ENCODE results near the gene ABHD5.

Gene ABHD5

DNA sequence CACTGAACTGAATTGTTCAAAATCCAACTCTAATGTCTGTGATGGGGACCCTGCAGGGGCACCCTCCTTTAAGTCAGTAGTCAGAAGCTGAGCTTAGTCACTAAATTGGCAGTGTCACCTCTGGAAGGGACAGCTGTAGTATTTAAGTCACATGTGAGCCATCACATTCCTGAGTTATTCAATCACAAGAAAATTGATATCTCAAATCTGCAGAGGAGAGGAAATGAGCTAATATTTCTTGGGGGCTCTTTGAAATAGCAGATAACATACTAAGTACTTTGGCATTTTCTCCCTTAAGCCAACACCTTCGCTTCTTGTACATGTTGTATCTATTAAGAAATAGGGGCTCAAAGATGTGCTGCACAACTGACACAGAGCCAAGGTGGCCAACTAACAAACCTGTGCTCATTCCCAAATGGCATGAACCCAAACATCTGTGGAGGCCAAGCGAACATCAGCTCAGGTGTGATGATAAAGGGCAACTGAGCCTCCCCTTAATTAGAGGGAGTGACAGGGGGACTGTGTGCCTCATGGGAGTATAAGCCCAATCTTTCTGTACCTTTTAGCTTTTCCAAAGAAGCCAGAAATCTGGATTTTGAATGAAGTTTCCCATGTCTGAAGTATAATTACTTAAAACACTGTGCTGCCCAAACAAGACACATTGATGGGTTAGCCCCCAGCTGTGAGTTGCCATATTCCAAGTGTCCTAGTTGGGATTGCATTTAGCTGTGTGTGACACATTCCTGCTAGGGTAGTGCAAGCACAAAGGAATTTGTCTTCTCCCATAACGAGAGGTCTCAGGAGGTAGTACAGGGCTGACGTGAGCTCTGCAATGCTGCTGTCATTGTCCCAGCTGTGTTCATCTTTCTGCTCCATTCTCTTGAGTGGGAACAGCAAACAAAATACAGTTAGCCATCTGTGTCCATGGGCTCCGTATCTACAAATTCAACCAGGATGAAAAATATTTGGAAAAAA lies 63.3 kb downstream of the ABHD5 start:
- Histone ChIP-seq H3K4me3 (no peak overlapping the region), H3K9me3 (ENCODE audit: low read depth, low read length) (no peaks in the 10 kb centered on the region), H3K9ac (ENCODE audit: insufficient read length) (no peak overlapping the region), H3K27ac (no peak overlapping the region), H3K36me3 (ENCODE audit: insufficient read depth, low read length) (no peaks in the 10 kb centered on the region)
- TF ChIP-seq POLR2AphosphoS5 (IDR thresholded peaks at IDR 0.05; ENCODE audit: borderline replicate concordance, low read depth, low read length) (no peak), FOXP2 (optimal IDR thresholded peaks at IDR 0.05; ENCODE audit: control extremely low read depth, extremely low read length, insufficient read depth) (no peak), EZH2 (IDR thresholded peaks at IDR 0.05) (no peak)
- DNase-seq (ENCODE audit: low read depth, low spot score): no peak

DNA sequence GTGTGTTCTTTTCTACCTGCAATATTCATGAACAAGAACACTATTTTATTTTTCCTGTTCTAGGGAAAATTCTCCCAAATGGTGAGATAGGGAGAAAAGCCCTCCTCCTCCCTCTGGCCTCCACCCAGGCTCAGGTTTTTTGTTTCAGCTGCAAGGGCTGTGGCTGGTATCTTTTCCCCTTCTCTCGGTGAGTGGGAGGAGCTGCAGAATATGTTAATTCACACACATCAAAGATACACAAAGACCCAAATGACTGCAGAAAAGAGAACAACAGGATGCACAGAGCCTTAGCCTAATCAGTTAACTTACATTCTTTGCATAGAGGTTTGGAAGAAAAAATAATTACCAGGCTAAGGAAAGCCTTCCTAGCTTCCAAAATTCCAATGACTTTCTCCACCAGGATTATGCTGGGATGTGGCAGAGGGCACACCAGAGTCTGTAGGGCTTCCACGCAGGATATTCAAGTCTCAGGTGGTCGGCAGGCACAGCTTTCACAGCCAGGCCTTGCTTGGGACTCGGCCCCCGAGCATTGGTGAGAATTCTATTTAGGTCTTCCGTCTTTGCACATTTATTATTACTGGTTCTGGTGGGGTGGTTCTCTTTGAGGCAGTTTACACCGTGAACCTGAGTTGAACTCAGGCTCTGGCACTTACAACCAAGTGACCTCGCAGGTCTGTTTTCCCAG lies 64.9 kb downstream of the ABHD5 start:
- DNase-seq (ENCODE audit: low read depth, low spot score): no peak
- H3K36me3 ChIP-seq (ENCODE audit: insufficient read depth, low read length): no peaks in the 10 kb centered on the region
- H3K9ac ChIP-seq (ENCODE audit: insufficient read length): no peak overlapping the region
- no peak for TF ChIP-seq POLR2AphosphoS5 (IDR thresholded peaks at IDR 0.05; ENCODE audit: borderline replicate concordance, low read depth, low read length)
- no peak for TF ChIP-seq FOXP2 (optimal IDR thresholded peaks at IDR 0.05; ENCODE audit: control extremely low read depth, extremely low read length, insufficient read depth)
- no peak for TF ChIP-seq EZH2 (IDR thresholded peaks at IDR 0.05)
- no peak overlapping the region for H3K27ac ChIP-seq
- no peaks in the 10 kb centered on the region for H3K9me3 ChIP-seq (ENCODE audit: low read depth, low read length)
- no peak overlapping the region for H3K4me3 ChIP-seq

GRCh38 chr3:43757666-43758321 lies 67.1 kb downstream of the ABHD5 start:
- H3K4me3 ChIP-seq: no peak overlapping the region
- no peaks in the 10 kb centered on the region for H3K9me3 ChIP-seq (ENCODE audit: low read depth, low read length)
- no peak for DNase-seq (ENCODE audit: low read depth, low spot score)
- TF ChIP-seq EZH2 (IDR thresholded peaks at IDR 0.05) (no peak), POLR2AphosphoS5 (IDR thresholded peaks at IDR 0.05; ENCODE audit: borderline replicate concordance, low read depth, low read length) (no peak), FOXP2 (optimal IDR thresholded peaks at IDR 0.05; ENCODE audit: control extremely low read depth, extremely low read length, insufficient read depth) (no peak)
- H3K27ac ChIP-seq: no peak overlapping the region
- H3K36me3 ChIP-seq (ENCODE audit: insufficient read depth, low read length): no peaks in the 10 kb centered on the region
- no peak overlapping the region for H3K9ac ChIP-seq (ENCODE audit: insufficient read length)

GRCh38 chr3:43758592-43759225 lies 68.0 kb downstream of the ABHD5 start:
- H3K4me3 ChIP-seq: no peak overlapping the region
- no peak overlapping the region for H3K27ac ChIP-seq
- DNase-seq (ENCODE audit: low read depth, low spot score): no peak
- TF ChIP-seq FOXP2 (optimal IDR thresholded peaks at IDR 0.05; ENCODE audit: control extremely low read depth, extremely low read length, insufficient read depth) (no peak), POLR2AphosphoS5 (IDR thresholded peaks at IDR 0.05; ENCODE audit: borderline replicate concordance, low read depth, low read length) (no peak), EZH2 (IDR thresholded peaks at IDR 0.05) (no peak)
- H3K9ac ChIP-seq (ENCODE audit: insufficient read length): no peak overlapping the region
- H3K9me3 ChIP-seq (ENCODE audit: low read depth, low read length): no peaks in the 10 kb centered on the region
- H3K36me3 ChIP-seq (ENCODE audit: insufficient read depth, low read length): no peaks in the 10 kb centered on the region

DNA sequence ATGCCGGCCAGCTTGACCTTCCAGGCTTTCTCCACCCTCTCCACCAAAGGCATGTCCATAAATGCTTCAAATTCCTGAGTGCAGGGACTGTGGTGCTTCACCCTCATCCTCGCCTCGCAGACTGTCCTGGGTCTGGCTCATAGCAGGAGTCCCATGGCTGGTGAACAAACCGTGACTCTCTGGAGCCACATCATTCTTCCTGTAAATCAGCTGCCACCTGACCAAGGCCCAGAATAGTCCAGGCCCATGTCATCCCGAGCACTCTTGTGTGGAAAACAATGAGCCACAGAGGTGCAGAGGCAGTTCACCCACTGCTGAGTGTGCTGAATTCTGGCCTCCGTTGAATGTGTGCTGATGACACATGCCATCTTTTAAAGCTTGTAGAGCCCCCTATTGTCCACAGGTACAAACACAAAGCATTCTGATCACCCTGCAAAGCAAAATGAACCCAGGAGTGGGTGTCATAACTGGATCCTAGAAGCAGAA lies 68.6 kb downstream of the ABHD5 start:
- Histone ChIP-seq H3K27ac (no peak overlapping the region), H3K4me3 (no peak overlapping the region), H3K36me3 (ENCODE audit: insufficient read depth, low read length) (no peaks in the 10 kb centered on the region), H3K9me3 (ENCODE audit: low read depth, low read length) (no peaks in the 10 kb centered on the region), H3K9ac (ENCODE audit: insufficient read length) (no peak overlapping the region)
- DNase-seq (ENCODE audit: low read depth, low spot score): no peak
- TF ChIP-seq EZH2 (IDR thresholded peaks at IDR 0.05) (no peak), POLR2AphosphoS5 (IDR thresholded peaks at IDR 0.05; ENCODE audit: borderline replicate concordance, low read depth, low read length) (no peak), FOXP2 (optimal IDR thresholded peaks at IDR 0.05; ENCODE audit: control extremely low read depth, extremely low read length, insufficient read depth) (no peak)

DNA sequence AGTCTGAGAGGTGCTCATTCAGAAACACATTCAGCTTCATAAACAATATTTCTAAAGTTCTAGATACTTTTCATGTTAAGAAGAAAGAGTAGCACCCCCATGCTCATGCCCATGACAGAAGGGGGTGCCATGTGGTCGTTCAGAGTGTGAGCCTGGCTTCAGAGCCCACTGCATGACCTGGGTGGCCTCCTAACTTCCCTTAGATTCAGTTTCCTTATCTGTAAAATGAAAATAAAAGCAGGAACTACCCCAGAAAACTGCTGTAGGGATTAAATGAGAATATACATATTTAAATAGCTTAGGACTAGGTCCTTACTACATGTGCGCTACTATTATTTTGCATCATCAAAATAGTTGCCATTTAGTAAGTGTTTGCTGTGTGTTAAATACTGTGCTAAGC lies 69.2 kb downstream of the ABHD5 start:
- peak overlapping the region; percentile 91 for H3K27ac ChIP-seq
- H3K4me3 ChIP-seq: no peak overlapping the region
- no peaks in the 10 kb centered on the region for H3K36me3 ChIP-seq (ENCODE audit: insufficient read depth, low read length)
- TF ChIP-seq FOXP2 (optimal IDR thresholded peaks at IDR 0.05; ENCODE audit: control extremely low read depth, extremely low read length, insufficient read depth) (no peak), EZH2 (IDR thresholded peaks at IDR 0.05) (no peak), POLR2AphosphoS5 (IDR thresholded peaks at IDR 0.05; ENCODE audit: borderline replicate concordance, low read depth, low read length) (no peak)
- DNase-seq (ENCODE audit: low read depth, low spot score): no peak
- H3K9ac ChIP-seq (ENCODE audit: insufficient read length): no peak overlapping the region
- no peaks in the 10 kb centered on the region for H3K9me3 ChIP-seq (ENCODE audit: low read depth, low read length)

DNA sequence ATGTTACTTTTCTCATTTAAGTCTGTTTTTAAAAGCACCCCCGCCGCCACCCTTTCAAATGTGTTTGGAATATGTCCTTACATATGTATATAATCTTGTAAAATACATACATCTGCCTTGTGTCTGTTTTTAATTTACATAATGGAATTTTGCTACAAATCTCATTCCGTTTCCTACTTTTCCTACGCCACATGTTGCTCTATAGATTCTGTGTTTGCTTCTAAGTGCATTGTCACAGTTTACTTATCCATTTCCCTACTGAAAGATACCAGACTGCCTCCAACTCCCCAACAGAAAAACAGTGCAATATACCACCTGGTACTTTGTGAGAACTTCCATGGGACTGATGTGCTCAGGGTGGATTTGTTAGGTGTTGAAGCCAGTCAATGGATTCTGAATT lies 70.2 kb downstream of the ABHD5 start:
- H3K27ac ChIP-seq: peak overlapping the region; percentile 91
- H3K9ac ChIP-seq (ENCODE audit: insufficient read length): no peak overlapping the region
- H3K4me3 ChIP-seq: peak overlapping the region; percentile 38; the same call in 1 of the 2 replicates
- H3K9me3 ChIP-seq (ENCODE audit: low read depth, low read length): no peaks in the 10 kb centered on the region
- no peak for TF ChIP-seq EZH2 (IDR thresholded peaks at IDR 0.05)
- TF ChIP-seq POLR2AphosphoS5 (IDR thresholded peaks at IDR 0.05; ENCODE audit: borderline replicate concordance, low read depth, low read length): no peak
- TF ChIP-seq FOXP2 (optimal IDR thresholded peaks at IDR 0.05; ENCODE audit: control extremely low read depth, extremely low read length, insufficient read depth): no peak
- no peak for DNase-seq (ENCODE audit: low read depth, low spot score)
- no peaks in the 10 kb centered on the region for H3K36me3 ChIP-seq (ENCODE audit: insufficient read depth, low read length)

All from SK-N-MC (cell line).